Ascending aorta (tissue), 2 donors: ENCODE data around the gene CDX2. TPM values are rescaled to one million over a fixed set of nuclear protein-coding genes. Genes with fewer than 3 reads are reported as not detected.

ENCODE experiments used
- DNase-seq, 2 donors: peaks; one replicate each; pipeline ENCODE4 v3.0.0-alpha.2; 2019; ENCODE audit warnings: low spot score in 2 of 2
- H3K27ac ChIP-seq, 2 donors: fragments of 200-600 bp; sonication (generic); one replicate each; pipeline ENCODE4 v1.5.1; 2016 to 2017; ENCODE audit warnings: mild to moderate bottlenecking in 1 of 2
- H3K27me3 ChIP-seq: fragments of 200-600 bp; sonication (generic); one replicate; pipeline ENCODE4 v1.5.1; 2017
- H3K36me3 ChIP-seq, 2 donors: fragments of 200-600 bp; sonication (generic); one replicate each; pipeline ENCODE4 v1.5.1; 2016
- H3K4me1 ChIP-seq, 2 donors: fragments of 200-600 bp; sonication (generic); one replicate each; pipeline ENCODE4 v1.5.1; 2016 to 2017; ENCODE audit warnings: mild to moderate bottlenecking in 1 of 2
- H3K4me3 ChIP-seq, 2 donors: fragments of 200-600 bp; sonication (generic); one replicate each; pipeline ENCODE4 v1.5.1; 2016 to 2017; ENCODE audit warnings: mild to moderate bottlenecking in 1 of 2
- H3K9me3 ChIP-seq, 2 donors: fragments of 200-600 bp; sonication (generic); one replicate each; pipeline ENCODE4 v1.5.1; 2016
- intact Hi-C: fragments of 100-400 bp; cut with DNase I; formaldehyde crosslinking; loops from one replicate; pipeline ENCODE4 v1.15.1; 2023
- total RNA-seq: library from RNA; depleted of rRNA; stranded (reverse); fragments of >200 nt; gene quantifications from one replicate; pipeline ENCODE4 v1.1.0, GENCODE V29; 2016
- TF ChIP-seq, protein P1 (sequence below), 3 experiments: fragments of 200-600 bp in 2 of 3; fragments of 450-650 bp in 1 of 3; sonication (generic) in 2 of 3; IDR thresholded peaks; one replicate each; pipeline ENCODE4 v1.5.1; 2016 to 2019; ENCODE audit warnings: antibody characterized with exemption in 3 of 3, mild to moderate bottlenecking in 1 of 3, moderate library complexity in 1 of 3

The CDX2 gene
- total RNA-seq, 1 donor from 2014 or later = not detected

DNA sequence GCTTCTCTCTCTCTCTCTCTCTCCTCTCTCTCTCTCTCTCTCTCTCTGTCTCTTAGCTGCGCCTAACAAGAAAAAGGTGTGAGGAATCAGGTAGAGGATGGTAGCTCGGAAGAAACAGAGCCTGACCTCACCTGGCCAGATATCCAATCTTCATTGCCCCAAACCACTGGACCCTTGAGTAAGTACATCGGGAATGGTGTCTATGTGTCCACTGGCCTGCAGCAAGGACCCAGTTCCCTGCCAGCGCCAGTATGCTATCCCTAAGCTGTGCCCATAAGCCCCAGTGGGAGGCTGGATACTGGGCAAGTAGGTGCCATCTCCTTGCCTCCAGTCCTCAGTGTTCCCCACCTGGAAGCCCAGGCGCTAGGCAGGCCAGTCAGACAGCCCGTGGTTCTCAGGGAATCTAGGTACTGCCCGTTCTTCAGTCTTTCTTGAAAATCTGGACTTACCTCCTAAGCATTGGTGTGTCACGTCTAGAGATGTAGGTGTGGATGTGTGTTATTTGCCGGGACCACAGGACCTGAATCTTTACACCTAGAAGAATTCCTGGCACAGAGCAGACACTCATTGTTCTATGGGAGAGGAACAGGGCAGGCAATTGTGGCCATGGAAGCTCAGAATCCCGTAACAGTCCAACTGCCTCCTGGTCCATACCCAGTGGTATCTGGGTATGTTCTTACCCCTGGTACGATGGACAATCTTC, 12.0 kb upstream of the CDX2 start:
- intact Hi-C loops = loop anchor here (10.0 kb wide), 2 partner anchors 446 to 996 kb away; no protein-coding TSS in a partner anchor
- DNase-seq = no peak
- H3K27me3 ChIP-seq = peaks cover 13% of the 10 kb centered on the region
- peaks cover 2 to 10% of the 10 kb centered on the region in 2 donors for H3K4me1 ChIP-seq
- H3K36me3 ChIP-seq = no peaks in the 10 kb centered on the region
- H3K9me3 ChIP-seq = no peaks in the 10 kb centered on the region
- H3K4me3 ChIP-seq = no peak overlapping the region
- no peak overlapping the region for H3K27ac ChIP-seq
- TF ChIP-seq, protein P1, sequence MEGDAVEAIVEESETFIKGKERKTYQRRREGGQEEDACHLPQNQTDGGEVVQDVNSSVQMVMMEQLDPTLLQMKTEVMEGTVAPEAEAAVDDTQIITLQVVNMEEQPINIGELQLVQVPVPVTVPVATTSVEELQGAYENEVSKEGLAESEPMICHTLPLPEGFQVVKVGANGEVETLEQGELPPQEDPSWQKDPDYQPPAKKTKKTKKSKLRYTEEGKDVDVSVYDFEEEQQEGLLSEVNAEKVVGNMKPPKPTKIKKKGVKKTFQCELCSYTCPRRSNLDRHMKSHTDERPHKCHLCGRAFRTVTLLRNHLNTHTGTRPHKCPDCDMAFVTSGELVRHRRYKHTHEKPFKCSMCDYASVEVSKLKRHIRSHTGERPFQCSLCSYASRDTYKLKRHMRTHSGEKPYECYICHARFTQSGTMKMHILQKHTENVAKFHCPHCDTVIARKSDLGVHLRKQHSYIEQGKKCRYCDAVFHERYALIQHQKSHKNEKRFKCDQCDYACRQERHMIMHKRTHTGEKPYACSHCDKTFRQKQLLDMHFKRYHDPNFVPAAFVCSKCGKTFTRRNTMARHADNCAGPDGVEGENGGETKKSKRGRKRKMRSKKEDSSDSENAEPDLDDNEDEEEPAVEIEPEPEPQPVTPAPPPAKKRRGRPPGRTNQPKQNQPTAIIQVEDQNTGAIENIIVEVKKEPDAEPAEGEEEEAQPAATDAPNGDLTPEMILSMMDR (IDR thresholded peaks at IDR 0.05) = no peak

DNA sequence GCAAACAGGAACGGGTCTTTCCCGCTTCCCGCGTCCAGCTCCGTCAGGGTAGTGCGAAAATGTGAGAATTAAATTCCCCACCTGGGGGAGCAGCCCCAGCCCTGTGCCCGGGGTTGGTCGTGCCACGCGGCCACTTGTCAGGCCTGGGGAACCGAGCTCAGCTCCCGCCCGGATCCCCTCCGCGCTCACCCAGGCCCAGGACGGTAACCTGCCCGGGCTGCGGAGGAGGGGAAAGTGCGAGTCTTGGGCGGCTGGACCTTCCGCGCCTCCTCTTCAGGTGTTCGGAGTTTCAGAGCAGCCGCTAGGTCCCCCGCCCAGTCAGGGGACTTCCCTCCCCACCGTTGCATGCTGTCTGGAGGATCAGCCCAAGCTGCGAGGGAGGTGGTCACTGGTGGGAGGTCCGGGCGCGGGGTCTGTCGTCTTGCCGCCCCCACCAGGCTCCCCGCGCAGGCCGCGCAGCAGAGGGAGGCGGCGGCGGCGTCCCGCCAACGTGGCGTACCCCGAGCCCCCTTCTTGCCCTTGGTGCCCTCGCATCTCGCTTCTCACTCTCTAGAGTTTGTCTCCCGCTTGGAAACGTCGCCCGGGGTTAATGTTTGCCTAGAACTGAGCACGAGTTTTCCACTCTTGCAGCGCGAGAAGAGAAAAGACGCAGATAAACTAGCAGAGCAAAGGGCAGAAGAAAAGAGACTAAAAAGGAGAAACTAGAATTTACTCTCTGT, 11.3 kb upstream of the CDX2 start:
- peaks cover 13% of the 10 kb centered on the region for H3K27me3 ChIP-seq
- H3K4me1 ChIP-seq = peaks cover 2 to 10% of the 10 kb centered on the region in 2 donors
- H3K27ac ChIP-seq = no peak overlapping the region
- TF ChIP-seq, protein P1 (IDR thresholded peaks at IDR 0.05) = no peak
- DNase-seq = no peak
- H3K4me3 ChIP-seq = peak overlapping the region in 1 of 2 donors; percentile 17
- H3K9me3 ChIP-seq = no peaks in the 10 kb centered on the region
- intact Hi-C loops = loop anchor here (10.0 kb wide), 2 partner anchors 446 to 996 kb away; no protein-coding TSS in a partner anchor
- no peaks in the 10 kb centered on the region for H3K36me3 ChIP-seq

DNA sequence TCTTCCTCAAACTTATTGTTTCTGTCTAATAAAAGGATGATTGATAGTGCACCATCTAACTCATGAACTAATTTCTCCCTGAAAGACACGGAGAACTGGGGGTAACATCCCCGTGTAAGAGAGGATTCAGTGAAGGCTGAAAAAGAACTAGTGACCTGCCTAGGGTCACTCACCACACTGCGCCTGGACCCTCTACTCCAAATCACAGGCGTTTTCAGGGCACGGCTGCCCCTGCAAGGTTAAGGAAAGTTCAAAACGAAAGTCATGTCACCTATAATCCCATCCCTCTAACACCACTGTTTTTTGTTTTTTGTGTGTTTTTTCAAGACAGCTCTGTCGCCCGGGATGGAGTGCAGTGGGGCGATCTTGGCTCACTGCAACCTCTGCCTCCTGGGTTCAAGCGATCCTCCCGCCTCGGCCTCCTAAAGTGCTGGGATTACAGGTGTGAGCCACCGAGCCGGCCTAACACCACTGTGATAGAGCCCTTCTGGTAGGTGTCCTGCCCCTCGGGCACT, 10.7 kb upstream of the CDX2 start:
- no peak for DNase-seq
- TF ChIP-seq, protein P1 (IDR thresholded peaks at IDR 0.05) = no peak
- peaks cover 2 to 10% of the 10 kb centered on the region in 2 donors for H3K4me1 ChIP-seq
- H3K9me3 ChIP-seq = no peaks in the 10 kb centered on the region
- intact Hi-C loops = loop anchor here (10.0 kb wide), 2 partner anchors 445 to 995 kb away; no protein-coding TSS in a partner anchor
- no peak overlapping the region for H3K27ac ChIP-seq
- peaks cover 13% of the 10 kb centered on the region for H3K27me3 ChIP-seq
- H3K4me3 ChIP-seq = peak overlapping the region in 1 of 2 donors; percentile 17
- no peaks in the 10 kb centered on the region for H3K36me3 ChIP-seq

DNA sequence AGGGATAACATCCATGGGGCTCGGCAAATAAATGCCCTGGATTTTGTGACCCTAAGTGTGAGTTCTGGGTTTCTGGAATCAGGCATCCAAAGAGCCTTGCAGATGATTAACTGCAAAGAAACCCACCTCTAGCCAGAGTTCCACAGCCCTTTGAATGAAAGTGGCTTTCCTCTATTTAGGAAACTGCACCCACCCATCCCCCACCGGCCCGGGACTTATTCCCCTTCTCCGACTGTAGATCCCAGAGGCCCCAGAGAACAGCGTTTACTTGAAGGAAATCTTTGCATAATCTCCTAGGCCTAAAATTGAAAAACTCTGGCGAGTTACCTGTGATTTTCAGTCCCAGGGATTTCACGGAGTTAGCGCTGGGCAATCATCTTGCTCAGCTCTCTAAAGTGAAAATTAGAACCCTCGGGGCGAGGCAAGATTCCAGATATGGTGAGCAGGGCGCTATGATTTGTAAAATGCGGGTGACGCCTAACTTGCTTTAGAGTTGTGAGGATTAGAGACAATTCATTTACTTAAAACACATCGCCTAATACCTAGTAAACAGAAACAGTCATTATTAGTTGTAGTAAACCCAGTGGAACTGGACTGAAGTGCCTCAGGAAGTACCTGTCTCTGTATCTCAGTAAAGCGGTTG, 10.0 kb upstream of the CDX2 start:
- TF ChIP-seq, protein P1 (IDR thresholded peaks at IDR 0.05) = no peak
- no peaks in the 10 kb centered on the region for H3K36me3 ChIP-seq
- H3K27ac ChIP-seq = no peak overlapping the region
- peaks cover 2 to 10% of the 10 kb centered on the region in 2 donors for H3K4me1 ChIP-seq
- intact Hi-C loops = no loop called here
- peaks cover 13% of the 10 kb centered on the region for H3K27me3 ChIP-seq
- no peak overlapping the region for H3K4me3 ChIP-seq
- no peak for DNase-seq
- no peaks in the 10 kb centered on the region for H3K9me3 ChIP-seq

DNA sequence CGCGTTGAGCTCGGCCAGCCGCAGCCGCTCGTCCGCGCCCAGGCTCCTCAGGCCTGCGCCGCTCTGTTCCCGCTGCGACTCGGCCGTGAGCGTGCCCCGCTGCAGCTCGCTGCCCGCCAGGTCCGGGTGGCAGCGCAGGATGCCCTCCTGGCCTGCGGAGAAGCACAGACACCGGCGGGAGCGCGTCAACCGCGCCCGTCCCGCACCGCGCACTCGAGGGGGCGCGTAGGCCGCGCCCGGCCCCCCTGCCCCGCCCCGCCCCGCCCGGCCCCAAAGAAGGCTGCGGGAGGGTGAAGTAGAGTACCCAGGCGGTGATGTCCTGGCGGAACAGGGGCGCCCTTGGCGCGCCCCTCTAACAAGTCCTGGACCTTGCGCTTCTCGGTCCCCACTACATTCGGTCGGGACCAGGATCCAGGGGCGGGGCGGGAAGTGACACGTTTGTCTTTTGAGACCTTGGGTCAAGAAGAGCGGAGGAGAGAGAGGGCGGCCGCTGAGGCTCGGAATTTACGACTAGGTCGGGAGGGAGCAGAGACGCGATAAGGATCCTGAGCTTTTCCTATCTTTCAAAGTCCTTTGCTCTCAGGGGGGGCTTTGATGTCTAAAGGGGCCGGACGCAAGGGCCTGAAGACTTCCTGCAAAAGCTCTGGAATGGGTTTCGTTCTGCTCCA, 9.3 kb upstream of the CDX2 start:
- intact Hi-C loops = no loop called here
- peak overlapping the region in 1 of 2 donors; percentile 36 for H3K4me3 ChIP-seq
- no peak overlapping the region for H3K27ac ChIP-seq

More for the DNA sequence above, 9.3 kb upstream of the CDX2 start:
- Histone ChIP-seq H3K27me3 (peaks cover 13% of the 10 kb centered on the region), H3K9me3 (no peaks in the 10 kb centered on the region), H3K36me3 (no peaks in the 10 kb centered on the region), H3K4me1 (peaks cover 2 to 10% of the 10 kb centered on the region in 2 donors)
- TF ChIP-seq, protein P1 (IDR thresholded peaks at IDR 0.05) = no peak
- DNase-seq = no peak
